ENCODE results near the gene PIAS3. TPM values are rescaled to one million over a fixed set of nuclear protein-coding genes. Genes with fewer than 3 reads are reported as not detected.
"Not testable (repeated sequence)": the region's sequence is repeated elsewhere in the genome, so short reads cannot be mapped to it uniquely, and the experiment has no call there.

Gene PIAS3
- total RNA-seq, 2 experiments from 2014 or later = 9.4 to 28.1 TPM

- H3K9me3 ChIP-seq (ENCODE audit: low read length) = no peaks in the 10 kb centered on the region
- H3K79me2 ChIP-seq (ENCODE audit: insufficient read depth, low read depth, low read length) = peaks cover 32% of the 10 kb centered on the region
- BruUV-seq (replicated peaks) = no TSS peak
- peak; percentile 93 for DNase-seq (ENCODE audit: low spot score)
- H4K20me1 ChIP-seq (ENCODE audit: insufficient read depth, low read length) = peaks cover 10% of the 10 kb centered on the region; the same call in 1 of the 2 replicates
- H3K27ac ChIP-seq (ENCODE audit: low read depth, low read length, poor library complexity, severe bottlenecking) = peak within 1 kb of the TSS; percentile 66
- peaks cover 36% of the 10 kb centered on the region for H3K36me3 ChIP-seq (ENCODE audit: insufficient read depth, low read length)
- POLR2A ChIA-PET = interaction anchor here (0.6 to 1.4 kb wide), 9 partner anchors 9 to 227 kb away, joined by 3 to 5 read pairs (median 3); partner anchors contain the start of genes NUDT17 and PIAS3
- intact Hi-C loops (cut with micrococcal nuclease; ENCODE audit: unreplicated experiment) = loop anchor here (1.0 kb wide), 2 partner anchors 21 to 35 kb away; partner anchors contain the start of genes NUDT17 and PIAS3
- H3K4me2 ChIP-seq (ENCODE audit: low read length) = peak within 1 kb of the TSS; percentile 95
- peaks cover 36% of the 10 kb centered on the region for H3K4me1 ChIP-seq (ENCODE audit: insufficient read depth, low read length, poor library complexity, severe bottlenecking)
- CTCF ChIA-PET (ENCODE audit: unreplicated experiment) = no interaction called here
- H2AFZ ChIP-seq (ENCODE audit: low read length) = peak within 1 kb of the TSS; percentile 83
- H3K4me3 ChIP-seq (ENCODE audit: low read depth, low read length, poor library complexity, severe bottlenecking) = peak within 1 kb of the TSS; percentile 89
- no peaks in the 10 kb centered on the region for H3K9me2 ChIP-seq (ENCODE audit: insufficient read depth, low read length)
- TF ChIP-seq CTCF (conservative IDR thresholded peaks at IDR 0.05; ENCODE audit: low read length) (0 out of 2 replicates have a peak, but pooled peaks have one; percentile 11), EZH2phosphoT487 (IDR thresholded peaks at IDR 0.05; ENCODE audit: borderline replicate concordance, low read depth, low read length) (no peak)
Measured at GRCh38 chr1:145823565-145824498, 35.0 kb downstream of the PIAS3 start, which contains the start of the genes POLR3C and RNF115. TSS of gene POLR3C (plus strand) at chr1:145824200. CDS start at chr1:145825777, 1,577 bp downstream. TSS of gene RNF115 (minus strand) at chr1:145824095. CDS start at chr1:145823873, 222 bp downstream.

GRCh38 chr1:145822779-145823331 lies 36.0 kb downstream of the PIAS3 start:
- intact Hi-C loops (cut with micrococcal nuclease; ENCODE audit: unreplicated experiment); BruUV-seq (replicated peaks); H2AFZ ChIP-seq (ENCODE audit: low read length); H3K9me2 ChIP-seq (ENCODE audit: insufficient read depth, low read length); H4K20me1 ChIP-seq (ENCODE audit: insufficient read depth, low read length); DNase-seq (ENCODE audit: low spot score); H3K9me3 ChIP-seq (ENCODE audit: low read length); H3K27ac ChIP-seq (ENCODE audit: low read depth, low read length, poor library complexity, severe bottlenecking); CTCF ChIA-PET (ENCODE audit: unreplicated experiment): not testable (repeated sequence)
- H3K79me2 ChIP-seq (ENCODE audit: insufficient read depth, low read depth, low read length) = peaks cover 32% of the 10 kb centered on the region
- peak overlapping the region; percentile 50 for H3K4me3 ChIP-seq (ENCODE audit: low read depth, low read length, poor library complexity, severe bottlenecking)
- H3K4me1 ChIP-seq (ENCODE audit: insufficient read depth, low read length, poor library complexity, severe bottlenecking) = peaks cover 26% of the 10 kb centered on the region
- peak overlapping the region; percentile 47; the same call in 1 of the 2 replicates for H3K4me2 ChIP-seq (ENCODE audit: low read length)
- POLR2A ChIA-PET = interaction anchor here (1.3 kb wide), 1 partner anchor 21 kb away, joined by 5 read pairs; no protein-coding TSS in a partner anchor
- peaks cover 26% of the 10 kb centered on the region for H3K36me3 ChIP-seq (ENCODE audit: insufficient read depth, low read length)

- H3K36me3 ChIP-seq (ENCODE audit: insufficient read depth, low read length); H4K20me1 ChIP-seq (ENCODE audit: insufficient read depth, low read length); H2AFZ ChIP-seq (ENCODE audit: low read length); DNase-seq (ENCODE audit: low spot score); H3K9me3 ChIP-seq (ENCODE audit: low read length); H3K79me2 ChIP-seq (ENCODE audit: insufficient read depth, low read depth, low read length); CTCF ChIA-PET (ENCODE audit: unreplicated experiment); H3K9me2 ChIP-seq (ENCODE audit: insufficient read depth, low read length); H3K27ac ChIP-seq (ENCODE audit: low read depth, low read length, poor library complexity, severe bottlenecking); H3K4me3 ChIP-seq (ENCODE audit: low read depth, low read length, poor library complexity, severe bottlenecking); H3K4me2 ChIP-seq (ENCODE audit: low read length); H3K4me1 ChIP-seq (ENCODE audit: insufficient read depth, low read length, poor library complexity, severe bottlenecking); POLR2A ChIA-PET; intact Hi-C loops (cut with micrococcal nuclease; ENCODE audit: unreplicated experiment): not testable (repeated sequence)
- TSS peak; percentile 21 for BruUV-seq (replicated peaks)
Measured at GRCh38 chr1:145818095-145818494, 40.8 kb downstream of the PIAS3 start.

- H2AFZ ChIP-seq (ENCODE audit: low read length); DNase-seq (ENCODE audit: low spot score); H3K79me2 ChIP-seq (ENCODE audit: insufficient read depth, low read depth, low read length); H3K9me3 ChIP-seq (ENCODE audit: low read length); H3K9me2 ChIP-seq (ENCODE audit: insufficient read depth, low read length); intact Hi-C loops (cut with micrococcal nuclease; ENCODE audit: unreplicated experiment); POLR2A ChIA-PET; H3K4me3 ChIP-seq (ENCODE audit: low read depth, low read length, poor library complexity, severe bottlenecking); CTCF ChIA-PET (ENCODE audit: unreplicated experiment); H3K36me3 ChIP-seq (ENCODE audit: insufficient read depth, low read length); BruUV-seq (replicated peaks); H3K4me1 ChIP-seq (ENCODE audit: insufficient read depth, low read length, poor library complexity, severe bottlenecking); H3K4me2 ChIP-seq (ENCODE audit: low read length); H3K27ac ChIP-seq (ENCODE audit: low read depth, low read length, poor library complexity, severe bottlenecking); H4K20me1 ChIP-seq (ENCODE audit: insufficient read depth, low read length): not testable (repeated sequence)
Measured at GRCh38 chr1:145812977-145813810, 45.7 kb downstream of the PIAS3 start.

Data from OCI-LY7 (cell line).